NB4 (cell line): Measurements from ENCODE around the gene ABCG1.

ENCODE experiments used
- CTCF ChIP-seq: IDR thresholded peaks from one replicate; pipeline ENCODE4 v1.5.1; 2012; ENCODE audit warnings: low read depth, low read length
- POLR2A ChIP-seq: IDR thresholded peaks from 2 replicates; pipeline ENCODE4 v1.6.1; 2011; ENCODE audit warnings: mild to moderate bottlenecking; ENCODE audit not compliant: insufficient read length; ENCODE audit errors: extremely low read depth

DNA sequence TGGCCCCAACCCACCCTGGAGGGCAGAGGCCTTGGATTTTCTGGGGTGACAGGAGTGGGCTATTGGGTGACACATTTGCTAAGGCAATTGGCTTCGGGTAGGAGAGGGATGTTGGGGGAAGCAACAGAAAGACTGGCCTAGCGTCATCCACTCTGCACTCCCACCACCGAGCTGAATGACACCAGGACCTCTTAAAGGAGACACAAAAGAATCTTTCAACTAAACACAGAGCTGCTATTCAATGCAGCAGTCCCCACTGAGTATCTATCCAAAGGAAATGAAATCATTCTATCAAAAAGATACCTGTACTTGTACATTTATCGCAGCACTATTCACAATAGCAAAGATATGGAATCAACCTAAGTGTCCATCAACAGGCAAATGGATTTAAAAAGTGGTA, 125.7 kb downstream of the ABCG1 start:
- TF ChIP-seq CTCF: no peak
- no peak for TF ChIP-seq POLR2A
